Peyer's patch (tissue), 4 donors: ENCODE results near the gene C6orf58. TPM values are rescaled to one million over a fixed set of nuclear protein-coding genes. Genes with fewer than 3 reads are reported as not detected.

Experiments
- DNase-seq, 3 donors: peaks; one replicate each; pipeline ENCODE4 v3.0.0-alpha.2; 2017 to 2019
- H3K27ac ChIP-seq, 4 donors: fragments of 200-600 bp; sonication (generic); one replicate each; pipeline ENCODE4 v1.5.1; 2016 to 2019
- H3K27me3 ChIP-seq, 2 donors: fragments of 200-600 bp; sonication (generic); one replicate each; pipeline ENCODE4 v1.5.1; 2019
- H3K36me3 ChIP-seq, 3 donors: fragments of 200-600 bp; sonication (generic); one replicate each; pipeline ENCODE4 v1.5.1; 2016 to 2019
- H3K4me1 ChIP-seq, 4 donors: fragments of 200-600 bp; sonication (generic); one replicate each; pipeline ENCODE4 v1.5.1; 2016 to 2019
- H3K4me3 ChIP-seq, 4 donors: fragments of 200-600 bp; sonication (generic); 1 replicate in 3 of 4; 2 replicates in 1 of 4; pipeline ENCODE4 v1.5.1; 2016 to 2019; ENCODE audit warnings: mild to moderate bottlenecking in 1 of 4
- H3K9me3 ChIP-seq, 4 donors: fragments of 200-600 bp; sonication (generic); one replicate each; pipeline ENCODE4 v1.5.1; 2016 to 2019; ENCODE audit warnings: mild to moderate bottlenecking in 1 of 4
- POLR2A ChIP-seq, 2 donors: fragments of 450-650 bp; IDR thresholded peaks; one replicate each; pipeline ENCODE4 v1.5.1; 2017; ENCODE audit warnings: antibody characterized with exemption in 2 of 2, mild to moderate bottlenecking in 2 of 2, moderate library complexity in 2 of 2
- total RNA-seq, 4 donors: library from RNA; depleted of rRNA; stranded (reverse); fragments of >200 nt; gene quantifications; one replicate each; pipeline ENCODE4 v1.1.0, GENCODE V29; 2016
- TF ChIP-seq, protein P1 (sequence below), 6 experiments: fragments of 450-650 bp in 4 of 6; fragments of 200-600 bp in 2 of 6; sonication (generic) in 1 of 6; IDR thresholded peaks; one replicate each; pipeline ENCODE4 v1.5.1; 2017 to 2019; ENCODE audit warnings: antibody characterized with exemption in 6 of 6, mild to moderate bottlenecking in 3 of 6, moderate library complexity in 1 of 6

Gene C6orf58
- total RNA-seq, 4 donors from 2014 or later = not detected

DNA sequence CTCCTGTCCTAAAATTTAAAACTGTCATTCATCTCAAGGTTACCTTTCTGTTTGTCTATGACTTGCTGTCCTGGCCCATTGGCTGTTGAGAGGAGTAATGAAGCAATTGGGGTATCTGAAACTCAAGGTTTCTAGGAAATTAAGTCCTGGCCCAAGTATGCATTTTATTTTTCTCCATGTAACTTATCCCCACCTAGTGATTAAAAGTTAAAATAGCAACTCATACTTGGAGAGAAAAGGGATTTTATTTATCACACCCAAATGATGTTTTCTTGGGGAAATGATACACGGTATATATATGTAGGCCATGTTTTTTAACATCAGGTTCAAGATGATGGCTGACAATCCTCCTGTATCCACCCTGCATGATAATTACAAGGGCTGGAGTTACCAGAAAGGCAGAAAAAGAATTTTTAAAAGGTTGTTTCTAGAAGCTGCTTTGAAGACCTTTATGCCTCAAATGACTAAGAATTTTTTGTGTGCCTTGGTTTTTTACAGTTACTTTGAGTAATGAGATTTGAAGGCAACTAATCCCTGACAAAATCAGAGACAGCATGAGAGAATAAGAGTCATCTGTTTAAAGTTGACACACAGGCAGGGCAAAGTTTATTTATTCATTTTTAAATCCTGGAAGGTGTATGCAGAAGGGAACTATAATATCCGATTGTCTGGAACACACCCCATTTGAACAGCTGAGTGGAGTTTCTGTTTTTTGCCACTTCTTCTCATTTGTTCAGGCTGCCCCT is 28.9 kb upstream of the C6orf58 start:
- Histone ChIP-seq H3K27me3 (no peaks in the 10 kb centered on the region), H3K4me3 (no peak overlapping the region), H3K9me3 (no peaks in the 10 kb centered on the region), H3K27ac (no peak overlapping the region), H3K36me3 (no peaks in the 10 kb centered on the region), H3K4me1 (no peaks in the 10 kb centered on the region)
- TF ChIP-seq, protein P1, sequence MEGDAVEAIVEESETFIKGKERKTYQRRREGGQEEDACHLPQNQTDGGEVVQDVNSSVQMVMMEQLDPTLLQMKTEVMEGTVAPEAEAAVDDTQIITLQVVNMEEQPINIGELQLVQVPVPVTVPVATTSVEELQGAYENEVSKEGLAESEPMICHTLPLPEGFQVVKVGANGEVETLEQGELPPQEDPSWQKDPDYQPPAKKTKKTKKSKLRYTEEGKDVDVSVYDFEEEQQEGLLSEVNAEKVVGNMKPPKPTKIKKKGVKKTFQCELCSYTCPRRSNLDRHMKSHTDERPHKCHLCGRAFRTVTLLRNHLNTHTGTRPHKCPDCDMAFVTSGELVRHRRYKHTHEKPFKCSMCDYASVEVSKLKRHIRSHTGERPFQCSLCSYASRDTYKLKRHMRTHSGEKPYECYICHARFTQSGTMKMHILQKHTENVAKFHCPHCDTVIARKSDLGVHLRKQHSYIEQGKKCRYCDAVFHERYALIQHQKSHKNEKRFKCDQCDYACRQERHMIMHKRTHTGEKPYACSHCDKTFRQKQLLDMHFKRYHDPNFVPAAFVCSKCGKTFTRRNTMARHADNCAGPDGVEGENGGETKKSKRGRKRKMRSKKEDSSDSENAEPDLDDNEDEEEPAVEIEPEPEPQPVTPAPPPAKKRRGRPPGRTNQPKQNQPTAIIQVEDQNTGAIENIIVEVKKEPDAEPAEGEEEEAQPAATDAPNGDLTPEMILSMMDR (IDR thresholded peaks at IDR 0.05) = no peak
- no peak for TF ChIP-seq POLR2A (IDR thresholded peaks at IDR 0.05)
- DNase-seq = no peak

DNA sequence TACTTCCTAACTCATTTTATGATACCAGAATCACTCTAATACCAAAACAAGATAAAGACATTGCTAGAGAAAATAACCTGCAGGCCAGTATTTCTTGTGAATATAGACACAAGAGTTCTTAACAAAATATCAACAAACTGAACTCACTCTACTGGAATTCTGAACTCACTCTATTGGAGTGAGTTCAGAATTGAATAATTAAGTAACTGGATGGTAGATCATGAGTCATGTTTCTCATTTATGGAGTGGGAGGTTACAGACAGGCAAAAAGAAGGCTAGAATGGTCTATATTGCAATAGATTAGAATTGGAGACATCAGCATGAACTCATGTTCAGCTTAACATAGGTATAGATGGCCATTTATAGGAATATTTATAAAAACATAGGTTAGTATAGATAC is 26.6 kb upstream of the C6orf58 start:
- no peak for TF ChIP-seq POLR2A (IDR thresholded peaks at IDR 0.05)
- TF ChIP-seq, protein P1 (IDR thresholded peaks at IDR 0.05) = no peak
- Histone ChIP-seq H3K9me3 (no peaks in the 10 kb centered on the region), H3K4me1 (no peaks in the 10 kb centered on the region), H3K27me3 (no peaks in the 10 kb centered on the region), H3K4me3 (no peak overlapping the region), H3K27ac (no peak overlapping the region), H3K36me3 (no peaks in the 10 kb centered on the region)
- no peak for DNase-seq

DNA sequence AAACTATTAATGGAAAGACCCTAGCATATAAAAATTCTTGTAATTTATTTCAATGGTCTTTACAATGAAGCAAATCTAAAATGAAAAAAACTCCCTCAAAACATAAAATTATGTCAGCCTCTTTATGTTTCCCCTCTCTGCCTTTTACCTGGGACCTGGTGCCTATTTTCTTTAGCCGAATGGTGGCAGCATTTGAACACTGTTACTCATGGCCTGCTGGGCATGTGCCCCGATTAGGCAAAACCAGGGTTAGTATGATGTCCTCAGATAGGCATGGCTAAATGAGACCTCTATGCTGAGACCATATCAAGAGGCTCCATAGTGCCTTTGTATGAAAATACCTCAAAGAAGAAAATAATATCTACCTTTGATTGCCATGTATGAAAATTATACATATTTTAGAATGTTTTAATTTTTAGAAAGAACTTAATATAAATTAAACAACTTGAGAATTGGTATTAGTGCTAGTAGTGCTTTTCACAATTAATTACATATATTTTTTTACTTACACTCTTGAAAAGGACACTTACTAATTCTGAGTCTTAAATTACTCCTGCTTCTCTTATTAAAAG is 22.5 kb upstream of the C6orf58 start:
- H3K9me3 ChIP-seq = no peaks in the 10 kb centered on the region
- no peaks in the 10 kb centered on the region for H3K27me3 ChIP-seq
- TF ChIP-seq POLR2A (IDR thresholded peaks at IDR 0.05) = no peak
- TF ChIP-seq, protein P1 (IDR thresholded peaks at IDR 0.05) = peak in 2 of 6 experiments; percentile 16 to 17
- no peaks in the 10 kb centered on the region for H3K4me1 ChIP-seq
- H3K36me3 ChIP-seq = no peaks in the 10 kb centered on the region
- DNase-seq = no peak
- no peak overlapping the region for H3K27ac ChIP-seq
- no peak overlapping the region for H3K4me3 ChIP-seq

DNA sequence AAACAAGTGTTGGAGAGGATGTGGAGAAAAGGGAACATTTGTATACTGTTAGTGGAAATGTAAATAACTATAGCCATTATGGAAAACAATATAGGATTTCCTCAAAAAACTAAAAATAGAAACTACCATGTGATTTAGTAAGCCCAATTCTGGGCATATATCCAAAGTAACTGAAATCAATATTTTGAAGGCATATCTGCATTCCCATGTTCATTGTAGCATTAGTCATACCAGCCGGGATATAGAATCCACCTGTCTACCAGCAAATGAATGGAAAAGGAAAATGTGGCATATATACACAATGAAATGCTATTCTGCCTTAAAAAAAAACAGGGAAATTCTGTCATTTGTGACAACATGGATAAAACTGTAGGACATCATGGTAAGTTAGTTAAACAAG is 15.3 kb upstream of the C6orf58 start:
- no peak overlapping the region for H3K27ac ChIP-seq
- DNase-seq = no peak
- no peaks in the 10 kb centered on the region for H3K27me3 ChIP-seq
- no peak overlapping the region for H3K4me3 ChIP-seq
- no peaks in the 10 kb centered on the region for H3K36me3 ChIP-seq
- H3K4me1 ChIP-seq = no peaks in the 10 kb centered on the region
- H3K9me3 ChIP-seq = no peaks in the 10 kb centered on the region
- TF ChIP-seq POLR2A (IDR thresholded peaks at IDR 0.05) = no peak

DNA sequence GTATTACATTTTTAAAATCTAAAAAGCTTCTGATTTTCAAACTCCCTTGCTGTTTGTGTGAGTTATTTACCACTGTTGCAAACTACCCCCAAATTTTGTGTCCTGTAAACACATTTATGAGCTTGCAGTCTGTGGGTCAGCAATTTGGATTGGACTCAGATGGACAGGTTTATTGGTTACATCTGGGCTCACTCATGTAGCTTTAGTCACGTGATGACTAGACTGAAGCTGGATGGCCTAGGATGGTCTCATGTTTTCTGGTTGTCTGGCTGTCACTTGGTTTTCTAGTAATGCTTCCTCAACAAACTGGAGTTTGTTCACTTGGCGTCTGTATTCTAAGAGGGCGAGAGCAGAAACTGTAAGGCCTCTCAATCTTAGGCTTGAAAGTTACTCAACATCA is 12.2 kb upstream of the C6orf58 start:
- no peaks in the 10 kb centered on the region for H3K27me3 ChIP-seq
- H3K4me1 ChIP-seq = no peaks in the 10 kb centered on the region
- H3K27ac ChIP-seq = no peak overlapping the region
- H3K9me3 ChIP-seq = no peaks in the 10 kb centered on the region
- H3K4me3 ChIP-seq = no peak overlapping the region
- H3K36me3 ChIP-seq = no peaks in the 10 kb centered on the region
- no peak for DNase-seq
- no peak for TF ChIP-seq POLR2A (IDR thresholded peaks at IDR 0.05)
- TF ChIP-seq, protein P1 (IDR thresholded peaks at IDR 0.05) = no peak

DNA sequence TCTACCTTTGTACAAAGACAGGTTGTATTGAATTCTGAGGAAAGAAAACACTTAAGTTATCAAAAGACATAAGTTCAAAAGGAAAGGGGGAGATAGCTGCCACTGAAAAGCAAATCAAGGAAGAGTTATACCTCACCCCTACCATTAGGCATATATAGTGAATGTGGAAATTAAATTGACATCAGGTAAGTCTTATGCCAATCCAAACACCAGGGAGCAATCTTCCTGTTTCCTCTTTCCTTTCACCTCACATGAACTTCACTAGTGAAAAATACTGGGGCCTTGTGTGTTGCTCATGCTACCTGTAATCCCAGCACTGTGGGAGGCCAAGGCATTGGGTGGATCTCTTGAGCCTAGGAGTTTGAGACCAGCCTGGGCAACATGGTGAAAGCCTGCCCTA is 10.9 kb upstream of the C6orf58 start:
- H3K27ac ChIP-seq = no peak overlapping the region
- H3K9me3 ChIP-seq = no peaks in the 10 kb centered on the region
- DNase-seq = no peak
- H3K4me3 ChIP-seq = no peak overlapping the region
- no peaks in the 10 kb centered on the region for H3K4me1 ChIP-seq
- H3K27me3 ChIP-seq = no peaks in the 10 kb centered on the region
- TF ChIP-seq, protein P1 (IDR thresholded peaks at IDR 0.05) = no peak
- TF ChIP-seq POLR2A (IDR thresholded peaks at IDR 0.05) = no peak
- no peaks in the 10 kb centered on the region for H3K36me3 ChIP-seq
